Esophagus muscularis mucosa (tissue), 3 donors: Measurements from ENCODE around the gene PLCB3.

Experiments
- POLR2A ChIP-seq: fragments of 450-650 bp; IDR thresholded peaks from one replicate; pipeline ENCODE4 v1.6.1; 2017; ENCODE audit warnings: antibody characterized with exemption, moderate library complexity, mild to moderate bottlenecking, low read depth
- TF ChIP-seq, protein P1 (sequence below), 3 experiments: fragments of 200-600 bp in 2 of 3; fragments of 450-650 bp in 1 of 3; sonication (generic) in 2 of 3; IDR thresholded peaks; one replicate each; pipeline ENCODE4 v1.5.1; 2017 to 2019; ENCODE audit warnings: antibody characterized with exemption in 3 of 3, mild to moderate bottlenecking in 2 of 3, moderate library complexity in 1 of 3

DNA sequence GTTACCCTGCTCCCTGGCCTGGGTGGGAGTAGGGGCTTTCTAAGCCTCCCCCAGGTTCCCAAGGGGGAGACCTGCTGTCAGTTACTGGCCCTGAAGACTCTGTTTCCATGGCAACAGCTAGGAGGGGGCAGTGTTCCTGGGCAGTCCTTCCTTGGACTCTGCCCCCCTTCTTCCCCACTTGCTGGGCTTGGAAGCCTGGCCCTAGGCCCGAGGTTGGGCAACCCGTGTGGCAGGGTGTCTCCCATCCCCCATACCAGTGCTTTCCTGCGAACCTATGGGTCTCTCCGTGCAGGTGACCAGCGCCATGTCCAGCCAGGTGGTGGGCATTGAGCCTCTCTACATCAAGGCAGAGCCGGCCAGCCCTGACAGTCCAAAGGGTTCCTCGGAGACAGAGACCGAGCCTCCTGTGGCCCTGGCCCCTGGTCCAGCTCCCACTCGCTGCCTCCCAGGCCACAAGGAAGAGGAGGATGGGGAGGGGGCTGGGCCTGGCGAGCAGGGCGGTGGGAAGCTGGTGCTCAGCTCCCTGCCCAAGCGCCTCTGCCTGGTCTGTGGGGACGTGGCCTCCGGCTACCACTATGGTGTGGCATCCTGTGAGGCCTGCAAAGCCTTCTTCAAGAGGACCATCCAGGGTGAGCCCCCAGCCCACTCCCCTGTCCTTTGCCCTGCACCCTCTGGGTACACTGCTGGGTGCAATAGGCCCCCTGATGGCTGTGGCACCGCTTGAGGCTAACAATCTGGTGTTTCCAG, 55.7 kb downstream of the PLCB3 start:
- no peak for TF ChIP-seq POLR2A
- TF ChIP-seq, protein P1, sequence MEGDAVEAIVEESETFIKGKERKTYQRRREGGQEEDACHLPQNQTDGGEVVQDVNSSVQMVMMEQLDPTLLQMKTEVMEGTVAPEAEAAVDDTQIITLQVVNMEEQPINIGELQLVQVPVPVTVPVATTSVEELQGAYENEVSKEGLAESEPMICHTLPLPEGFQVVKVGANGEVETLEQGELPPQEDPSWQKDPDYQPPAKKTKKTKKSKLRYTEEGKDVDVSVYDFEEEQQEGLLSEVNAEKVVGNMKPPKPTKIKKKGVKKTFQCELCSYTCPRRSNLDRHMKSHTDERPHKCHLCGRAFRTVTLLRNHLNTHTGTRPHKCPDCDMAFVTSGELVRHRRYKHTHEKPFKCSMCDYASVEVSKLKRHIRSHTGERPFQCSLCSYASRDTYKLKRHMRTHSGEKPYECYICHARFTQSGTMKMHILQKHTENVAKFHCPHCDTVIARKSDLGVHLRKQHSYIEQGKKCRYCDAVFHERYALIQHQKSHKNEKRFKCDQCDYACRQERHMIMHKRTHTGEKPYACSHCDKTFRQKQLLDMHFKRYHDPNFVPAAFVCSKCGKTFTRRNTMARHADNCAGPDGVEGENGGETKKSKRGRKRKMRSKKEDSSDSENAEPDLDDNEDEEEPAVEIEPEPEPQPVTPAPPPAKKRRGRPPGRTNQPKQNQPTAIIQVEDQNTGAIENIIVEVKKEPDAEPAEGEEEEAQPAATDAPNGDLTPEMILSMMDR (IDR thresholded peaks at IDR 0.05) = no peak
